ENCODE measurements around the gene ATP11A. TPM values are rescaled to one million over a fixed set of nuclear protein-coding genes. Genes with fewer than 3 reads are reported as not detected.

The ATP11A gene
- total and polyA plus RNA-seq, 9 donors, result 11.9 to 26.7 (median 21.3) TPM

- Histone ChIP-seq H3K27ac (ENCODE audit: low read length) (no peak overlapping the region), H3K9me3 (replicated peaks; ENCODE audit: control insufficient read depth, low read depth, low read length) (no peaks in the 10 kb centered on the region), H3K36me3 (ENCODE audit: control insufficient read depth, insufficient read depth, low read length) (no peaks in the 10 kb centered on the region), H3K27me3 (ENCODE audit: control insufficient read depth, insufficient read depth, low read length) (peaks cover 56% of the 10 kb centered on the region), H3K4me1 (ENCODE audit: control insufficient read depth, insufficient read depth, low read length) (peaks cover 20% of the 10 kb centered on the region), H3K4me3 (ENCODE audit: low read length) (no peak overlapping the region)
- 60% methylated on average over 1 of the region's 7 CpGs for WGBS (ENCODE audit: insufficient coverage)
- DNase-seq, result no peak
These were observed 203.3 kb downstream of the ATP11A start for GRCh38 chr13:112893207-112893569.

- no peaks in the 10 kb centered on the region for H3K9me3 ChIP-seq (replicated peaks; ENCODE audit: control insufficient read depth, low read depth, low read length)
- DNase-seq, result peak; percentile 62
- peaks cover 55% of the 10 kb centered on the region for H3K27me3 ChIP-seq (ENCODE audit: control insufficient read depth, insufficient read depth, low read length)
- H3K27ac ChIP-seq (ENCODE audit: low read length), result no peak overlapping the region
- H3K36me3 ChIP-seq (ENCODE audit: control insufficient read depth, insufficient read depth, low read length), result no peaks in the 10 kb centered on the region
- H3K4me3 ChIP-seq (ENCODE audit: low read length), result peak overlapping the region; percentile 34
- H3K4me1 ChIP-seq (ENCODE audit: control insufficient read depth, insufficient read depth, low read length), result peaks cover 20% of the 10 kb centered on the region
- WGBS (ENCODE audit: insufficient coverage), result 9% methylated on average over 11 of the region's 51 CpGs
These were observed 204.0 kb downstream of the ATP11A start for GRCh38 chr13:112893570-112894422.

- DNase-seq, result no peak
- Histone ChIP-seq H3K4me3 (ENCODE audit: low read length) (peak overlapping the region; percentile 32), H3K9me3 (replicated peaks; ENCODE audit: control insufficient read depth, low read depth, low read length) (no peaks in the 10 kb centered on the region), H3K4me1 (ENCODE audit: control insufficient read depth, insufficient read depth, low read length) (peaks cover 20% of the 10 kb centered on the region), H3K36me3 (ENCODE audit: control insufficient read depth, insufficient read depth, low read length) (no peaks in the 10 kb centered on the region), H3K27me3 (ENCODE audit: control insufficient read depth, insufficient read depth, low read length) (peaks cover 55% of the 10 kb centered on the region), H3K27ac (ENCODE audit: low read length) (no peak overlapping the region)
- 0% methylated on average over 33 of the region's 34 CpGs for WGBS (ENCODE audit: insufficient coverage)
These were observed 204.5 kb downstream of the ATP11A start for GRCh38 chr13:112894423-112894672.

- Histone ChIP-seq H3K27me3 (ENCODE audit: control insufficient read depth, insufficient read depth, low read length) (peaks cover 50% of the 10 kb centered on the region), H3K27ac (ENCODE audit: low read length) (no peak overlapping the region), H3K9me3 (replicated peaks; ENCODE audit: control insufficient read depth, low read depth, low read length) (no peaks in the 10 kb centered on the region), H3K4me3 (ENCODE audit: low read length) (peak overlapping the region; percentile 32), H3K36me3 (ENCODE audit: control insufficient read depth, insufficient read depth, low read length) (no peaks in the 10 kb centered on the region), H3K4me1 (ENCODE audit: control insufficient read depth, insufficient read depth, low read length) (peaks cover 20% of the 10 kb centered on the region)
- 5% methylated on average over 35 of the region's 36 CpGs for WGBS (ENCODE audit: insufficient coverage)
- DNase-seq, result no peak
These were observed 205.0 kb downstream of the ATP11A start for GRCh38 chr13:112894673-112895481.

DNA sequence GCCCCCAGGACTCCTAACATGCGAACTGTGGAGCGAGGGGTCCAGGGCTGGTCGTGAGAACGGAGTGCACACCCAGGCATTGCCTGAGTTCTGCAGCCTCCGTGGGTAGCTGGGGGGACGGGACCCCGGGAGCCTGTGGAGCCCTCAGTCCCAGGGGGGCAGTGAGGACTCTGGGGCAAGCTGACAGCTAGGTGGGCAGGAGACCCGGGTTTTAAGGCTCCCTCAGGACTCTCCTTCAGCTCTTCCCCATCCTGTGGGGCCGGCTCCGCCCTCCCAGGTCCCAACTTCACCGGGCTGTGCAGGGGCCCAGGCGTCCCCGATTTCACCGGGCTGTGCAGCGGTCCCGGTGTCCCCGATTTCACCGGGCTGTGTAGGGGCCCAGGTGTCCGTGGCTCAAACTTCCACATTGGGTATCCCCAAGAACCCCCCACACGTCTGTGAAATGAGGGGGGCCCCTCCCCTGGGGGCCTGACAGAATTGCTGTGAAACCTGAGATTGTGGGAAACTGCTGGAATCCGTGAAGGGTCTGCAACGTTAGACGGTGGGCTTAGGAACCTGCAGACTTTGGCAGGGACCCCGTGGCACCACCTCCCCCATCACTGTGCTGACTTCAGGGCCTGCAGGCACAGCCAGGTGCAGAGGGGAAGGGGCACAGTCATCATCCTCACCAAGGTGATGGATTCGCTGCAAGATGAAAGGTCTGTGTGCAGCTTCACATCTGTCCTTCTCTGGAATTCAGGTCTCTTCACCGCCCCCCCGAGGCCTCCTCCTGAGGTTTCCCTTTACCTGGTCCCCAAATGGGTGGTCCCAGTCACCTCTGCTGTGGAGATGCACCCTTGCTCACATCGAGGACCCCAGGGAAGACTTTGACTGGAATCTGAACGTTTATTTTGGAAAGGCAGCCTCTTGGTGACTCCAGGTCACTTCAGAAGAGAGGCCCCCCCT lies 206.0 kb downstream of the ATP11A start:
- 27% methylated on average over 22 of the region's 29 CpGs for WGBS (ENCODE audit: insufficient coverage)
- no peak overlapping the region for H3K27ac ChIP-seq (ENCODE audit: low read length)
- no peak overlapping the region for H3K4me3 ChIP-seq (ENCODE audit: low read length)
- H3K27me3 ChIP-seq (ENCODE audit: control insufficient read depth, insufficient read depth, low read length), result peaks cover 51% of the 10 kb centered on the region
- H3K9me3 ChIP-seq (replicated peaks; ENCODE audit: control insufficient read depth, low read depth, low read length), result no peaks in the 10 kb centered on the region
- DNase-seq, result no peak
- H3K36me3 ChIP-seq (ENCODE audit: control insufficient read depth, insufficient read depth, low read length), result no peaks in the 10 kb centered on the region
- peaks cover 20% of the 10 kb centered on the region for H3K4me1 ChIP-seq (ENCODE audit: control insufficient read depth, insufficient read depth, low read length)

DNA sequence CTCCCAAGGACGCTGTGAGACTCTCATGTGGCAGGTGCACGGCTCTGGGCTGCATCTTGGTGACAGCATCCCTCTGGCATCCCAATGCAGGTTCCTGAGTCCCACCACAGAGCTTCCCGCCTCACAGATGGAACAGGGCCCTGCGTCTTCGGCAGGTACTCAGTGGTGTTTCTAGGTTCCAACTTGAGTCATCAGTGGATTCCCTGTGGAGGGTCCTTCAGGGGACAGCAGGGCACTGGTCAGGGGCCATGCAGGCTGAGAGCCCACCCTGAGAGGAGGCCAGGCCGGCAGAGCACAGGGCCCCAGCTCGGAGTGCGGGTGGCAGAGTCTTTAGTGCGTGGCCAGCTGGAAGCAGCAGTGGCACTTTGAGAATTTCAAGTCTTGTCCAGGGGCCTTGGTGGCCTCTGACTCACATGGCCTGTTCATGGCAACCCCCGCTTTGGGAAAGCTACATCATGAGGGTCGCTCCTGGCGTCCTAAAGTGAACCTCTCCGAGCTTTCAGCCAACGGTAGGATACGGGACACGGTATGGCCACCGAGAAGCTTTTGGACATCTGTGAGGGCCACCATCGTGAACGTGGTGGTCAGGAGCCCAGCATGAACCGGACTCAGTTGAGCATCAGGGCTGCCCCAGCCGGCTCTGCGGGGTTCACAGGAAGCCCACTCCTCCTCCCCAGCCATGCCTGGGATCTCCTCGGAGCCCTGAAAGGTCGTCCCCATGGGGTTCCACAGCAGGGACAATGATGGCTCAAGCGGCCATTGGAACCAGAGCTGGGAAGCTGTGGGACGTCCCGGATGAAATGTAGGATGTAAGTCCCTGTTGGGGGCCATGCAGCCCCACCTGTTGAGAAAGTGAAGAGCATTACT lies 207.1 kb downstream of the ATP11A start:
- Histone ChIP-seq H3K9me3 (replicated peaks; ENCODE audit: control insufficient read depth, low read depth, low read length) (no peaks in the 10 kb centered on the region), H3K27me3 (ENCODE audit: control insufficient read depth, insufficient read depth, low read length) (peaks cover 40% of the 10 kb centered on the region), H3K4me1 (ENCODE audit: control insufficient read depth, insufficient read depth, low read length) (peaks cover 20% of the 10 kb centered on the region), H3K4me3 (ENCODE audit: low read length) (no peak overlapping the region), H3K36me3 (ENCODE audit: control insufficient read depth, insufficient read depth, low read length) (no peaks in the 10 kb centered on the region), H3K27ac (ENCODE audit: low read length) (no peak overlapping the region)
- 82% methylated on average over 26 of the region's 27 CpGs for WGBS (ENCODE audit: insufficient coverage)
- no peak for DNase-seq

GRCh38 chr13:112897603-112897955 lies 207.7 kb downstream of the ATP11A start:
- DNase-seq, result no peak
- H3K9me3 ChIP-seq (replicated peaks; ENCODE audit: control insufficient read depth, low read depth, low read length), result no peaks in the 10 kb centered on the region
- H3K4me1 ChIP-seq (ENCODE audit: control insufficient read depth, insufficient read depth, low read length), result peaks cover 20% of the 10 kb centered on the region
- H3K4me3 ChIP-seq (ENCODE audit: low read length), result no peak overlapping the region
- WGBS (ENCODE audit: insufficient coverage), result 100% methylated on average over 1 of the region's 6 CpGs
- no peaks in the 10 kb centered on the region for H3K36me3 ChIP-seq (ENCODE audit: control insufficient read depth, insufficient read depth, low read length)
- H3K27me3 ChIP-seq (ENCODE audit: control insufficient read depth, insufficient read depth, low read length), result peaks cover 39% of the 10 kb centered on the region
- H3K27ac ChIP-seq (ENCODE audit: low read length), result no peak overlapping the region

- Histone ChIP-seq H3K27me3 (ENCODE audit: control insufficient read depth, insufficient read depth, low read length) (peaks cover 39% of the 10 kb centered on the region), H3K27ac (ENCODE audit: low read length) (no peak overlapping the region), H3K9me3 (replicated peaks; ENCODE audit: control insufficient read depth, low read depth, low read length) (no peaks in the 10 kb centered on the region), H3K4me3 (ENCODE audit: low read length) (no peak overlapping the region), H3K4me1 (ENCODE audit: control insufficient read depth, insufficient read depth, low read length) (peaks cover 20% of the 10 kb centered on the region), H3K36me3 (ENCODE audit: control insufficient read depth, insufficient read depth, low read length) (no peaks in the 10 kb centered on the region)
- WGBS (ENCODE audit: insufficient coverage), result 84% methylated on average over 39 of the region's 39 CpGs
- no peak for DNase-seq
These were observed 208.2 kb downstream of the ATP11A start for GRCh38 chr13:112897956-112898620.

GRCh38 chr13:112898621-112899280 lies 208.9 kb downstream of the ATP11A start:
- no peaks in the 10 kb centered on the region for H3K9me3 ChIP-seq (replicated peaks; ENCODE audit: control insufficient read depth, low read depth, low read length)
- H3K36me3 ChIP-seq (ENCODE audit: control insufficient read depth, insufficient read depth, low read length), result no peaks in the 10 kb centered on the region
- H3K4me1 ChIP-seq (ENCODE audit: control insufficient read depth, insufficient read depth, low read length), result peaks cover 15% of the 10 kb centered on the region
- no peak for DNase-seq
- H3K27me3 ChIP-seq (ENCODE audit: control insufficient read depth, insufficient read depth, low read length), result peaks cover 39% of the 10 kb centered on the region
- H3K27ac ChIP-seq (ENCODE audit: low read length), result no peak overlapping the region
- WGBS (ENCODE audit: insufficient coverage), result 76% methylated on average over 25 of the region's 26 CpGs
- H3K4me3 ChIP-seq (ENCODE audit: low read length), result no peak overlapping the region
